ENCODE data around the gene PNPLA3.

- no peak for TF ChIP-seq CTCF (IDR thresholded peaks at IDR 0.05; ENCODE audit: insufficient read depth, low read length)
- TF ChIP-seq REST (IDR thresholded peaks at IDR 0.05; ENCODE audit: insufficient replicate concordance, low read depth): no peak
- TF ChIP-seq POLR2AphosphoS5 (IDR thresholded peaks at IDR 0.05; ENCODE audit: low read depth): no peak
- no peak for TF ChIP-seq GABPA (IDR thresholded peaks at IDR 0.05; ENCODE audit: low read depth)
- TF ChIP-seq SPI1 (IDR thresholded peaks at IDR 0.05; ENCODE audit: borderline replicate concordance, low read depth): no peak
Measured at GRCh38 chr22:43941449-43941848, 17.8 kb downstream of the PNPLA3 start.
